Prostate gland (tissue), 2 donors: ENCODE measurements around the gene TOGARAM1. TPM values are rescaled to one million over a fixed set of nuclear protein-coding genes. Genes with fewer than 3 reads are reported as not detected.

Experiments
- DNase-seq: peaks from one replicate; pipeline ENCODE4 v3.0.0-alpha.2; 2019; ENCODE audit warnings: low spot score
- H3K27ac ChIP-seq, 2 donors: fragments of 200-600 bp; sonication (generic); 2 replicates each; pipeline ENCODE4 v1.5.1; 2017 to 2019
- H3K27me3 ChIP-seq: fragments of 200-600 bp; sonication (generic); replicated peaks from 2 replicates; pipeline ENCODE4 v1.5.1; 2019; ENCODE audit not compliant: insufficient read depth
- H3K36me3 ChIP-seq, 2 donors: fragments of 200-600 bp; sonication (generic); 1 replicate in 1 of 2; 2 replicates in 1 of 2; pipeline versions ENCODE4 v1.5.1 to v1.8.1; 2017 to 2019
- H3K4me1 ChIP-seq: fragments of 200-600 bp; sonication (generic); replicated peaks from 2 replicates; pipeline ENCODE4 v1.5.1; 2019
- H3K4me3 ChIP-seq, 2 donors: fragments of 200-600 bp; sonication (generic); 2 replicates each; pipeline ENCODE4 v1.5.1; 2017 to 2019
- H3K9me3 ChIP-seq: fragments of 200-600 bp; sonication (generic); 2 replicates; pipeline ENCODE4 v1.5.1; 2017
- POLR2A ChIP-seq: fragments of 450-650 bp; IDR thresholded peaks from one replicate; pipeline ENCODE4 v1.6.1; 2016; ENCODE audit warnings: antibody characterized with exemption, mild to moderate bottlenecking
- POLR2AphosphoS5 ChIP-seq: sonication (generic); formaldehyde crosslinking; IDR thresholded peaks from one replicate; pipeline ENCODE4 v1.6.1; 2017; ENCODE audit warnings: antibody characterized with exemption
- WGBS: methylation state at CpG from one replicate; pipeline ENCODE4 v1.1.5; 2018; 5-methylcytosine and 5-hydroxymethylcytosine counted together
- intact Hi-C: fragments of 100-400 bp; cut with DNase I; formaldehyde crosslinking; loops from one replicate; pipeline ENCODE4 v1.14.2; 2022
- total RNA-seq, 2 donors: library from RNA; depleted of rRNA; stranded (reverse); fragments of >200 nt; gene quantifications; one replicate each; pipeline ENCODE4 v1.1.0, GENCODE V29; 2016
- TF ChIP-seq, protein P1 (sequence below), 4 experiments: fragments of 200-600 bp in 2 of 4; fragments of 450-650 bp in 2 of 4; sonication (generic) in 2 of 4; IDR thresholded peaks; 1 replicate in 3 of 4; 2 replicates in 1 of 4; pipeline ENCODE4 v1.5.1; 2016 to 2019; ENCODE audit warnings: antibody characterized with exemption in 4 of 4, mild to moderate bottlenecking in 2 of 4, moderate library complexity in 2 of 4

The TOGARAM1 gene
- total RNA-seq, 2 donors from 2014 or later, result 17.9 to 26.8 TPM

DNA sequence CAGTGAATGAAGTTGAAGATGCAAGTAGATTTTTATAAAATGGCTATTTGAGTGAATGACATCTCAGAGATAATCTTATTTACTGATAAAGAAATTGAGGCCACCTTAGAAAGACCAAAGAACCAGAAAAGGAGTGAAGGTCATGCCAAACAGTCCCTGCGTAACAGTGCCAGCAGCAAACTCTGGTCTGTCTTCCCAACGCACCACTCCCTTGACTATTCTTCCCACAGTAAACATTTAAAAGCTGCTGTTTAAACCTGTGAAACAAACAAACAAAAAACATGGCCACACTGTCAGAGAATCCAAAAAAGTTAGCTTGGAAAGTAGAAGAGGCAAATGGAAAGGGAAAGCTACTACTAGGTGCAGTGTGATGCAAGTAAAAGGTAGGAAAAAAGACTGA lies 120.4 kb downstream of the TOGARAM1 start:
- 84% methylated on average over 2 of the region's 2 CpGs for WGBS
- no peak overlapping the region for H3K4me3 ChIP-seq
- TF ChIP-seq POLR2A (no peak), POLR2AphosphoS5 (no peak)
- TF ChIP-seq, protein P1, sequence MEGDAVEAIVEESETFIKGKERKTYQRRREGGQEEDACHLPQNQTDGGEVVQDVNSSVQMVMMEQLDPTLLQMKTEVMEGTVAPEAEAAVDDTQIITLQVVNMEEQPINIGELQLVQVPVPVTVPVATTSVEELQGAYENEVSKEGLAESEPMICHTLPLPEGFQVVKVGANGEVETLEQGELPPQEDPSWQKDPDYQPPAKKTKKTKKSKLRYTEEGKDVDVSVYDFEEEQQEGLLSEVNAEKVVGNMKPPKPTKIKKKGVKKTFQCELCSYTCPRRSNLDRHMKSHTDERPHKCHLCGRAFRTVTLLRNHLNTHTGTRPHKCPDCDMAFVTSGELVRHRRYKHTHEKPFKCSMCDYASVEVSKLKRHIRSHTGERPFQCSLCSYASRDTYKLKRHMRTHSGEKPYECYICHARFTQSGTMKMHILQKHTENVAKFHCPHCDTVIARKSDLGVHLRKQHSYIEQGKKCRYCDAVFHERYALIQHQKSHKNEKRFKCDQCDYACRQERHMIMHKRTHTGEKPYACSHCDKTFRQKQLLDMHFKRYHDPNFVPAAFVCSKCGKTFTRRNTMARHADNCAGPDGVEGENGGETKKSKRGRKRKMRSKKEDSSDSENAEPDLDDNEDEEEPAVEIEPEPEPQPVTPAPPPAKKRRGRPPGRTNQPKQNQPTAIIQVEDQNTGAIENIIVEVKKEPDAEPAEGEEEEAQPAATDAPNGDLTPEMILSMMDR (IDR thresholded peaks at IDR 0.05), result no peak
- no peak for DNase-seq
- H3K4me1 ChIP-seq, result peaks cover 6% of the 10 kb centered on the region
- no peaks in the 10 kb centered on the region for H3K27me3 ChIP-seq
- intact Hi-C loops, result loop anchor here (5.0 to 10.0 kb wide), 2 partner anchors 52 to 185 kb away; partner anchors contain the start of genes FANCM and FKBP3
- no peak overlapping the region for H3K27ac ChIP-seq
- H3K36me3 ChIP-seq, result no peaks in the 10 kb centered on the region
- H3K9me3 ChIP-seq, result no peaks in the 10 kb centered on the region

DNA sequence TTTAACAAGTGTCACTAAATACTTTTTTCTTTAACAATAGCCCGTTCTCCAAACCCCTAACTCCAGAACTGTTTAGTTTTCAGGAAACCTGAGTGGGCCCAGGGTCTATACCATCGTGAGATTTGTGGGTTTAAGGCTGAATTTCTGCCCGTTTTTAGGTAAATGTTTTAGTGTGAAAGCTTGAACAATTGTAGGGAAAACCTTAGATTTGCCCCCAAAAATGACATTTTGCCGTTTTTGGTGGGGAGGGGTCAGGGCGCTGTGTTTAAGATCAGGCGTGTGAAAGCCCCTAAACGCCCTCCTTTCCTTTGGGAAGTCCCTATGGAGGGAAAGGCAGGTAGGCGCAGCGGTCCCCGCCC lies 121.6 kb downstream of the TOGARAM1 start:
- no peak for DNase-seq
- Histone ChIP-seq H3K4me1 (peaks cover 6% of the 10 kb centered on the region), H3K36me3 (no peaks in the 10 kb centered on the region), H3K27ac (peak overlapping the region; percentile 82 to 87), H3K27me3 (no peaks in the 10 kb centered on the region), H3K4me3 (peak overlapping the region; percentile 55 to 71), H3K9me3 (no peaks in the 10 kb centered on the region)
- intact Hi-C loops, result loop anchor here (5.0 to 10.0 kb wide), 2 partner anchors 51 to 186 kb away; partner anchors contain the start of genes FANCM and FKBP3
- TF ChIP-seq, protein P1 (IDR thresholded peaks at IDR 0.05), result no peak
- TF ChIP-seq POLR2AphosphoS5 (no peak), POLR2A (no peak)
- WGBS, result under 1% methylated on average over 10 of the region's 10 CpGs

DNA sequence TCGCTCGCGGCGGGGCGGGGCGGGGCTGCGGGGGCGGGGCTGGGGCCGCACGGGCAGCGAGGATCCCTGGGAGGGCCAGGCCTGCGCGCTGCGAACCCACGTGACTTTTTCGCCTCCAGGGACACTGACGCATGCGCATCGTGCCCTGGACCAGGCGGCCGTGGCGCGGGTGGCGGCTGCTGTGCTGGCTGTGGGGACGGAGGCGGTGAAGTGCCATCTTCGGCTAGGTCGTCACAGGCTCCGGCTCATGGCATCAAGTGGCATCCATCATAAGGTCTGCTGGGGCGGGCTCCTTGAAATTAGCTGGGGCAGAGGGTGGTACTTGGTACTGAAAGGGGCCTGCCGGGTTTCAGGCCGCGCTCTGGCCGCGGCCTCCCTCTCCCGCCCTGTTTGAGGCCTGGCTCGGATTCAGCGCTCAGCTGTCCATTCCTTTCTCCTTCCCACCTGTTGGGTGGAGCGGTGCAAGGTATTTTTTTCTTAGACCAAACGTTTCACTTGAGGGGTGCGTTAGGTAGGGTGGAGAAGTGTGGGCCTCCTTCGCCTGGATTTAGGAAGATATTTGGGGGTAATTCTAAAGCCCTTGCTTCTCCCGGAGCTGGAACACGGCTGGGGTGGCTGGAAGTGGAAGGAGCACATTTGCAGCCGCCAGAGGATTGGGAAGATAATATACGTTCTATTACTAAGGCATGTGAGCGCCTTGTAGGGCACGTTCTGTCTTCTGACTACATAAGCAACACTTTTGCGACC lies 122.2 kb downstream of the TOGARAM1 start, which contains the start of gene PRPF39:
PRPF39 (plus strand) TSS at position 141 of the 747 bp plus-strand sequence. CDS start 11,124 bp downstream, outside the sequence.
- Histone ChIP-seq H3K4me1 (peaks cover 6% of the 10 kb centered on the region), H3K9me3 (no peaks in the 10 kb centered on the region), H3K36me3 (no peaks in the 10 kb centered on the region), H3K27me3 (no peaks in the 10 kb centered on the region), H3K27ac (peak within 1 kb of the TSS; percentile 82 to 87), H3K4me3 (peak within 1 kb of the TSS; percentile 55 to 71)
- intact Hi-C loops, result loop anchor here (2.0 to 10.0 kb wide), 3 partner anchors 51 to 187 kb away; partner anchors contain the start of genes FANCM, FKBP3 and KLHL28
- TF ChIP-seq, protein P1 (IDR thresholded peaks at IDR 0.05), result peak in 2 of 4 experiments; percentile 2
- TF ChIP-seq POLR2A, result peak; percentile 89
- peak; percentile 90 for TF ChIP-seq POLR2AphosphoS5
- WGBS, result under 1% methylated on average over 47 of the region's 49 CpGs
- DNase-seq, result peak; percentile 93

DNA sequence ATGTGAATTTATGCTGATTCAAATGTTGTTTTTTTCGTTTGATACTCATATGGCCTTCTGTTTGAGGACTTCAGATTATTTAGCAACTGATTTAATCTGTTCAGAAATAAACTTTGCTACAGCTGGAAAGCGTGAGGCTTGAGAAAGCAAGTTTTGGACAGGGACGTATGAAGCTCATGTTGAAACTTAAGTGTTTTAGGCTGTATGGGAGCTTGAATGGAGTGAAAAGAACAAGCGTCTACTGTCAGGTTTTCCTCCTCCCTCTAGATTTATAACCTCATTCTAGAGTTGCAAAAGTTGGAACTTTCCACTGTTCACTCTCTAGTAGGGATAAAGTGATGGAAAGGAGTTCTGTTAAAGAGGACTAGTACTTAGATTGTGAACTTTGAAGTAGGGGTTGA lies 123.0 kb downstream of the TOGARAM1 start:
- Histone ChIP-seq H3K4me1 (peaks cover 6% of the 10 kb centered on the region), H3K27ac (peak overlapping the region; percentile 82 to 87), H3K36me3 (no peaks in the 10 kb centered on the region), H3K9me3 (no peaks in the 10 kb centered on the region), H3K4me3 (peak overlapping the region; percentile 55 to 71), H3K27me3 (no peaks in the 10 kb centered on the region)
- TF ChIP-seq, protein P1 (IDR thresholded peaks at IDR 0.05), result no peak
- TF ChIP-seq POLR2A, result no peak
- TF ChIP-seq POLR2AphosphoS5, result no peak
- 1% methylated on average over 4 of the region's 4 CpGs for whole genome bisulfite sequencing
- intact Hi-C loops, result loop anchor here (2.0 to 10.0 kb wide), 3 partner anchors 50 to 188 kb away; partner anchors contain the start of genes FANCM, FKBP3 and KLHL28
- DNase-seq, result no peak
